Testis (tissue), 3 donors: ENCODE measurements around the gene NOTUM. TPM values are rescaled to one million over a fixed set of nuclear protein-coding genes. Genes with fewer than 3 reads are reported as not detected.

Experiments used
- DNase-seq: peaks from one replicate; pipeline ENCODE4 v3.0.0-alpha.2; 2019
- H3K27ac ChIP-seq, 2 donors: fragments of 200-600 bp; sonication (generic); one replicate each; pipeline ENCODE4 v1.5.1; 2019
- H3K27me3 ChIP-seq: fragments of 200-600 bp; sonication (generic); one replicate; pipeline ENCODE4 v1.5.1; 2019
- H3K36me3 ChIP-seq: fragments of 200-600 bp; sonication (generic); one replicate; pipeline ENCODE4 v1.5.1; 2017; ENCODE audit warnings: low read depth; ENCODE audit errors: missing control alignments
- H3K4me1 ChIP-seq: fragments of 200-600 bp; sonication (generic); one replicate; pipeline ENCODE4 v1.5.1; 2019
- H3K4me3 ChIP-seq, 2 donors: fragments of 200-600 bp; sonication (generic); one replicate each; pipeline ENCODE4 v1.5.1; 2017 to 2019
- H3K9me3 ChIP-seq: fragments of 200-600 bp; sonication (generic); one replicate; pipeline ENCODE4 v1.5.1; 2017
- POLR2A ChIP-seq: fragments of 450-650 bp; IDR thresholded peaks from one replicate; pipeline ENCODE4 v1.6.1; 2017; ENCODE audit warnings: antibody characterized with exemption, mild to moderate bottlenecking, moderate library complexity
- WGBS, 2 donors: methylation state at CpG; one replicate each; pipeline ENCODE4 v1.1.5; 2018; 5-methylcytosine and 5-hydroxymethylcytosine counted together
- intact Hi-C: fragments of 100-400 bp; cut with DNase I; formaldehyde crosslinking; loops from one replicate; pipeline ENCODE4 v1.15.1; 2023; ENCODE audit warnings: low total_unique reads
- polyA plus RNA-seq: library from polyadenylated mRNA; stranded (reverse); fragments of 350-450 nt; fragmentation: Illumina TruSeq; extraction: RNeasy Lipid Tissue Mini Kit (QIAGEN cat#74804); gene quantifications from one replicate; pipeline ENCODE4 v1.2.3, GENCODE V29; 2014; ENCODE audit warnings: low read depth, low replicate concordance; ENCODE audit not compliant: insufficient read depth
- total RNA-seq, 2 donors: library from RNA; depleted of rRNA; stranded (reverse); fragments of >200 nt; gene quantifications; one replicate each; pipeline ENCODE4 v1.2.3, GENCODE V29; 2016
- TF ChIP-seq, protein P1 (sequence below), 3 experiments: fragments of 450-650 bp in 2 of 3; fragments of 200-600 bp in 1 of 3; sonication (generic) in 1 of 3; IDR thresholded peaks; one replicate each; pipeline ENCODE4 v1.5.1; 2016 to 2019; ENCODE audit warnings: antibody characterized with exemption in 3 of 3, mild to moderate bottlenecking in 2 of 3, moderate library complexity in 1 of 3

Gene NOTUM
- total and polyA plus RNA-seq, 3 donors from 2014 or later = 5.1 to 13.2 (median 9.5) TPM

GRCh38 chr17:81957691-81958432, 3.1 kb downstream of the NOTUM start:
- TF ChIP-seq POLR2A = no peak
- TF ChIP-seq, protein P1, sequence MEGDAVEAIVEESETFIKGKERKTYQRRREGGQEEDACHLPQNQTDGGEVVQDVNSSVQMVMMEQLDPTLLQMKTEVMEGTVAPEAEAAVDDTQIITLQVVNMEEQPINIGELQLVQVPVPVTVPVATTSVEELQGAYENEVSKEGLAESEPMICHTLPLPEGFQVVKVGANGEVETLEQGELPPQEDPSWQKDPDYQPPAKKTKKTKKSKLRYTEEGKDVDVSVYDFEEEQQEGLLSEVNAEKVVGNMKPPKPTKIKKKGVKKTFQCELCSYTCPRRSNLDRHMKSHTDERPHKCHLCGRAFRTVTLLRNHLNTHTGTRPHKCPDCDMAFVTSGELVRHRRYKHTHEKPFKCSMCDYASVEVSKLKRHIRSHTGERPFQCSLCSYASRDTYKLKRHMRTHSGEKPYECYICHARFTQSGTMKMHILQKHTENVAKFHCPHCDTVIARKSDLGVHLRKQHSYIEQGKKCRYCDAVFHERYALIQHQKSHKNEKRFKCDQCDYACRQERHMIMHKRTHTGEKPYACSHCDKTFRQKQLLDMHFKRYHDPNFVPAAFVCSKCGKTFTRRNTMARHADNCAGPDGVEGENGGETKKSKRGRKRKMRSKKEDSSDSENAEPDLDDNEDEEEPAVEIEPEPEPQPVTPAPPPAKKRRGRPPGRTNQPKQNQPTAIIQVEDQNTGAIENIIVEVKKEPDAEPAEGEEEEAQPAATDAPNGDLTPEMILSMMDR (IDR thresholded peaks at IDR 0.05) = no peak
- no peaks in the 10 kb centered on the region for H3K9me3 ChIP-seq
- 78 to 88% methylated on average over 14 to 19 of the region's 19 CpGs for WGBS, 2 donors
- H3K4me3 ChIP-seq = no peak overlapping the region
- no peaks in the 10 kb centered on the region for H3K27me3 ChIP-seq
- H3K27ac ChIP-seq = no peak overlapping the region
- no peaks in the 10 kb centered on the region for H3K36me3 ChIP-seq
- intact Hi-C loops = no loop called here
- H3K4me1 ChIP-seq = no peaks in the 10 kb centered on the region
- no peak for DNase-seq

- Histone ChIP-seq H3K36me3 (no peaks in the 10 kb centered on the region), H3K4me1 (no peaks in the 10 kb centered on the region), H3K27me3 (no peaks in the 10 kb centered on the region), H3K4me3 (no peak overlapping the region), H3K27ac (no peak overlapping the region), H3K9me3 (no peaks in the 10 kb centered on the region)
- WGBS, 2 donors = 80 to 87% methylated on average over 33 to 45 of the region's 45 CpGs
- intact Hi-C loops = no loop called here
- TF ChIP-seq POLR2A = no peak
- TF ChIP-seq, protein P1 (IDR thresholded peaks at IDR 0.05) = no peak
- no peak for DNase-seq
Observed at GRCh38 chr17:81956607-81957589, 4.1 kb downstream of the NOTUM start.

DNA sequence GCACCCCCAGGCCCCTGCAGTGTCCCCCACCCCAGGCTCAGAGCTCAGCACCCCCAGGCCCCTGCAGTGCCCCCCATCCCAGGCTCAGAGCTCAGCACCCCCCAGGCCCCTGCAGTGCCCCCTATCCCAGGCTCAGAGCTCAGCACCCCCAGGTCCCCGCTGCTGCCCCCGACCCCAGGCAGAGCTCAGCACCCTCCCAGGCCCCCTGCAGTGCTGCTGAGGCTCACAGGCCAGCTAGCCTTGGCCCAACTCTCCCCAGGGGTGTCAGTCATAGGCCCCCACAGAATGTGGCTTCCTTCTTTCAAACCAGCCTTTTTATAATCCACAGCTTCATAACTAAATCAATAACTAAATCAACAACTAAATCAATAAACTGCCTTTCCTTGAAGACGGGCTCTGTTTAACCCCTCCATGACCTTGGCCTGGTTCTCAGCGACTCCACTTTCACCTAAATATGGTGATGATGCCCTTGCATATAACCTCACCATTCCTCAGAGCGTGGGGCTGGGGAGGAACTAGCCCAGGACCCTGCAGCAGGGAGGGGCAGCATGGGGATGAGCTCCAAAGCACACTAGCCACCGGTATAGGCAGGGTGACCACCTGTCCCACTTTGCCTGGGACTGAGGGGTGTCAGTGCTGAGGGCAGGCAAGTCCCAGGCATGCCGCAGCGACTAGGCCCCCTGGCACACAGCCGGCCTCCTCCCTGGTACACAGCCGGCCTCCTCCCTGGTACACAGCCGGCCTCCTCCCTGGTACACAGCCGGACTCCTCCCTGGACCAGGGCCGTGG, 5.0 kb downstream of the NOTUM start:
- WGBS, 2 donors = 79 to 84% methylated on average over 9 to 12 of the region's 13 CpGs
- DNase-seq = no peak
- Histone ChIP-seq H3K36me3 (no peaks in the 10 kb centered on the region), H3K4me1 (no peaks in the 10 kb centered on the region), H3K9me3 (no peaks in the 10 kb centered on the region), H3K4me3 (no peak overlapping the region), H3K27ac (no peak overlapping the region), H3K27me3 (no peaks in the 10 kb centered on the region)
- no peak for TF ChIP-seq POLR2A
- TF ChIP-seq, protein P1 (IDR thresholded peaks at IDR 0.05) = no peak
- intact Hi-C loops = no loop called here

GRCh38 chr17:81955058-81955681, 5.8 kb downstream of the NOTUM start:
- DNase-seq = no peak
- Histone ChIP-seq H3K27me3 (no peaks in the 10 kb centered on the region), H3K4me3 (no peak overlapping the region), H3K36me3 (no peaks in the 10 kb centered on the region), H3K27ac (no peak overlapping the region), H3K4me1 (no peaks in the 10 kb centered on the region), H3K9me3 (no peaks in the 10 kb centered on the region)
- 90 to 95% methylated on average over 23 to 26 of the region's 26 CpGs for WGBS, 2 donors
- no peak for TF ChIP-seq POLR2A
- intact Hi-C loops = no loop called here
